Subcutaneous adipose tissue (tissue), 4 donors: ENCODE measurements around the gene TUBGCP3. TPM values are rescaled to one million over a fixed set of nuclear protein-coding genes. Genes with fewer than 3 reads are reported as not detected.

Experiments used
- CTCF ChIP-seq: fragments of 450-650 bp; IDR thresholded peaks from one replicate; pipeline ENCODE4 v1.5.1; 2016; ENCODE audit warnings: low read depth, mild to moderate bottlenecking, control low read depth, antibody characterized with exemption, moderate library complexity
- total RNA-seq, 4 donors: library from RNA; depleted of rRNA; stranded (reverse); fragments of >200 nt; gene quantifications; one replicate each; pipeline ENCODE4 v1.1.0, GENCODE V29; 2016

TUBGCP3 gene
- total RNA-seq, 4 donors from 2014 or later = 29.2 to 44.8 (median 34.8) TPM

GRCh38 chr13:112573710-112574109 lies 14.2 kb downstream of the TUBGCP3 start:
- no peak for TF ChIP-seq CTCF

- no peak for TF ChIP-seq CTCF
Measured at GRCh38 chr13:112572366-112572765, 15.6 kb downstream of the TUBGCP3 start.

- TF ChIP-seq CTCF = no peak
Measured at GRCh38 chr13:112569821-112570220, 18.1 kb downstream of the TUBGCP3 start.

- TF ChIP-seq CTCF = no peak
Measured at GRCh38 chr13:112567161-112567862, 20.6 kb downstream of the TUBGCP3 start.

GRCh38 chr13:112562786-112563383 lies 25.1 kb downstream of the TUBGCP3 start:
- no peak for TF ChIP-seq CTCF

GRCh38 chr13:112562254-112562653 lies 25.7 kb downstream of the TUBGCP3 start:
- TF ChIP-seq CTCF = no peak

- no peak for TF ChIP-seq CTCF
Measured at GRCh38 chr13:112561478-112561877, 26.5 kb downstream of the TUBGCP3 start.
